GM21367 (cell line): Measurements from ENCODE around the gene MLLT6.
A peak's percentile ranks its signal among the peaks of the same experiment; 100 is the strongest.

Experiments used
- ATAC-seq: cut with Tn5 transposase; IDR thresholded peaks from one replicate; pipeline ENCODE4 v1.9.1; 2021; ENCODE audit not compliant: unreplicated experiment

Gene MLLT6

GRCh38 chr17:38704606-38705522 is at the start of gene MLLT6:
Gene MLLT6 (plus strand): TSS chr17:38705273. CDS start chr17:38705633, 360 bp downstream.
- ATAC-seq: no peak

- no peak for ATAC-seq
Observed at GRCh38 chr17:38656959-38657823, 47.9 kb upstream of the MLLT6 start.

- no peak for ATAC-seq
Observed at GRCh38 chr17:38657824-38658740, 47.0 kb upstream of the MLLT6 start.

- ATAC-seq: no peak
Observed at GRCh38 chr17:38658741-38659345, 46.2 kb upstream of the MLLT6 start.

GRCh38 chr17:38659415-38659814 is 45.7 kb upstream of the MLLT6 start:
- no peak for ATAC-seq

- no peak for ATAC-seq
Observed at GRCh38 chr17:38660097-38661025, 44.7 kb upstream of the MLLT6 start.

- ATAC-seq: no peak
Observed at GRCh38 chr17:38663125-38663751, 41.8 kb upstream of the MLLT6 start.

- ATAC-seq: no peak
Observed at GRCh38 chr17:38663964-38664644, 41.0 kb upstream of the MLLT6 start.

- no peak for ATAC-seq
Observed at GRCh38 chr17:38667099-38667786, 37.8 kb upstream of the MLLT6 start.

GRCh38 chr17:38667787-38668122 is 37.3 kb upstream of the MLLT6 start:
- ATAC-seq: no peak

- no peak for ATAC-seq
Observed at GRCh38 chr17:38669520-38669919, 35.6 kb upstream of the MLLT6 start.

GRCh38 chr17:38671939-38672720 is 32.9 kb upstream of the MLLT6 start:
- no peak for ATAC-seq

GRCh38 chr17:38672788-38673706 is 32.0 kb upstream of the MLLT6 start:
- no peak for ATAC-seq

GRCh38 chr17:38673707-38674013 is 31.4 kb upstream of the MLLT6 start:
- ATAC-seq: no peak

- peak; percentile 28 for ATAC-seq
Observed at GRCh38 chr17:38674014-38674748, 30.9 kb upstream of the MLLT6 start.
